GM18907 (cell line): Measurements from ENCODE around the gene FGF1.

Experiments
- ATAC-seq: cut with Tn5 transposase; IDR thresholded peaks from one replicate; pipeline ENCODE4 v1.9.1; 2021; ENCODE audit warnings: mild to moderate bottlenecking, moderate library complexity; ENCODE audit not compliant: unreplicated experiment

Gene FGF1

GRCh38 chr5:142697356-142698255 lies 11.7 kb upstream of the FGF1 start:
- ATAC-seq: no peak

GRCh38 chr5:142696379-142696778 lies 10.5 kb upstream of the FGF1 start:
- ATAC-seq: no peak

- ATAC-seq: no peak
Measured at GRCh38 chr5:142694092-142694856, 8.4 kb upstream of the FGF1 start.

GRCh38 chr5:142692321-142692894 lies 6.5 kb upstream of the FGF1 start:
- no peak for ATAC-seq

GRCh38 chr5:142690667-142691066 lies 4.8 kb upstream of the FGF1 start:
- ATAC-seq: no peak

- ATAC-seq: no peak
Measured at GRCh38 chr5:142689081-142689480, 3.2 kb upstream of the FGF1 start.

- no peak for ATAC-seq
Measured at GRCh38 chr5:142688281-142688989, 2.5 kb upstream of the FGF1 start.

- ATAC-seq: no peak
Measured at GRCh38 chr5:142686968-142687367, 1.1 kb upstream of the FGF1 start.

- ATAC-seq: no peak
Measured at GRCh38 chr5:142686210-142686734, 382 bp upstream of the FGF1 start.

- ATAC-seq: no peak
Measured at GRCh38 chr5:142684508-142685041, 1.3 kb downstream of the FGF1 start.

GRCh38 chr5:142683881-142684505 lies 1.9 kb downstream of the FGF1 start:
- no peak for ATAC-seq

GRCh38 chr5:142683116-142683515 lies 2.8 kb downstream of the FGF1 start:
- ATAC-seq: no peak

GRCh38 chr5:142680605-142681259 lies 5.2 kb downstream of the FGF1 start:
- ATAC-seq: no peak

GRCh38 chr5:142679744-142680143 lies 6.1 kb downstream of the FGF1 start:
- no peak for ATAC-seq

- ATAC-seq: no peak
Measured at GRCh38 chr5:142678529-142678928, 7.4 kb downstream of the FGF1 start.

GRCh38 chr5:142677198-142677597 lies 8.7 kb downstream of the FGF1 start:
- no peak for ATAC-seq

GRCh38 chr5:142676318-142676717 lies 9.6 kb downstream of the FGF1 start:
- no peak for ATAC-seq

- ATAC-seq: no peak
Measured at GRCh38 chr5:142674531-142675469, 11.1 kb downstream of the FGF1 start.
